IMR-90 (cell line): ENCODE data around the gene NRSN1. TPM values are rescaled to one million over a fixed set of nuclear protein-coding genes. Genes with fewer than 3 reads are reported as not detected.

Experiments
- ATAC-seq: fragments of 200-7000 bp; cut with Tn5 transposase; 2 replicates; pipeline ENCODE4 v1.9.1; 2020; ENCODE audit warnings: low read depth, mild to moderate bottlenecking, moderate library complexity
- BruUV-seq: library from RNA; stranded (reverse); fragments of 400-500 nt; replicated peaks from 2 replicates; lab custom pipeline; 2021; lab: Mats Ljungman, UMichigan
- CTCF ChIA-PET: fragments of 300-600 bp; formaldehyde crosslinking; extraction: SDS; loops from one replicate; lab custom pipeline; 2021; ENCODE audit warnings: antibody characterized with exemption; lab: Yijun Ruan, JAX
- POLR2A ChIA-PET: fragments of 300-600 bp; sonication (Branson Sonifier 250); formaldehyde crosslinking; loops from one replicate; lab custom pipeline; 2022; ENCODE audit warnings: antibody characterized with exemption; ENCODE audit not compliant: unreplicated experiment; lab: Charles Lee
- DNase-seq: peaks from one replicate; pipeline ENCODE4 v3.0.0; 2013
- H2AFZ ChIP-seq: replicated peaks from 2 replicates; pipeline ENCODE3; 2013; ENCODE audit warnings: low read length, mild to moderate bottlenecking; ENCODE audit not compliant: poor library complexity
- H2AK5ac ChIP-seq: 2 replicates; pipeline ENCODE4 v1.6.1; 2013; ENCODE audit warnings: low read depth, low read length, inconsistent platforms
- H2AK9ac ChIP-seq: replicated peaks from 2 replicates; pipeline ENCODE3; 2013; ENCODE audit warnings: mild to moderate bottlenecking, low read depth, low read length, moderate library complexity; ENCODE audit not compliant: poor library complexity
- H2BK120ac ChIP-seq: 2 replicates; pipeline ENCODE4 v1.6.1; 2013; ENCODE audit warnings: low read depth, low read length, inconsistent platforms
- H2BK15ac ChIP-seq: 3 replicates; pipeline ENCODE4 v1.6.1; 2013; ENCODE audit warnings: low read depth, low read length, inconsistent platforms
- H2BK20ac ChIP-seq: 2 replicates; pipeline ENCODE4 v1.6.1; 2013; ENCODE audit warnings: low read depth, mild to moderate bottlenecking, inconsistent platforms, low read length, moderate library complexity
- H2BK5ac ChIP-seq: 2 replicates; pipeline ENCODE4 v1.6.1; 2013; ENCODE audit warnings: mild to moderate bottlenecking, low read depth, low read length, inconsistent platforms; ENCODE audit not compliant: poor library complexity, severe bottlenecking
- H3K14ac ChIP-seq: replicated peaks from 2 replicates; pipeline ENCODE4 v1.6.1; 2013; ENCODE audit warnings: low read depth, low read length, inconsistent platforms
- H3K18ac ChIP-seq: 2 replicates; pipeline ENCODE4 v1.6.1; 2013; ENCODE audit warnings: low read depth, low read length, control low read depth
- H3K23ac ChIP-seq: 2 replicates; pipeline ENCODE4 v1.6.1; 2013; ENCODE audit warnings: low read depth, low read length, inconsistent platforms
- H3K27ac ChIP-seq: 2 replicates; pipeline ENCODE4 v1.5.1; 2013; ENCODE audit warnings: mild to moderate bottlenecking, control low read depth, low read length; ENCODE audit not compliant: insufficient read depth
- H3K27me3 ChIP-seq: 2 replicates; pipeline ENCODE4 v1.6.1; 2013; ENCODE audit warnings: low read length; ENCODE audit not compliant: control insufficient read depth, insufficient read depth
- H3K36me3 ChIP-seq: 2 replicates; pipeline ENCODE4 v1.6.1; 2013; ENCODE audit warnings: low read length, mixed read lengths; ENCODE audit not compliant: control insufficient read depth, insufficient read depth
- H3K4ac ChIP-seq: 2 replicates; pipeline ENCODE4 v1.6.1; 2013; ENCODE audit warnings: low read depth, low read length, inconsistent platforms
- H3K4me1 ChIP-seq: 2 replicates; pipeline ENCODE4 v1.6.1; 2013; ENCODE audit warnings: low read length, mixed read lengths; ENCODE audit not compliant: control insufficient read depth, insufficient read depth
- H3K4me2 ChIP-seq: 2 replicates; pipeline ENCODE4 v1.6.1; 2013; ENCODE audit warnings: low read depth, mild to moderate bottlenecking, control low read depth, low read length, moderate library complexity
- H3K4me3 ChIP-seq: 2 replicates; pipeline ENCODE4 v1.5.1; 2013; ENCODE audit warnings: low read depth, mild to moderate bottlenecking, control low read depth, low read length, moderate library complexity; ENCODE audit not compliant: insufficient read depth
- H3K56ac ChIP-seq: 2 replicates; pipeline ENCODE4 v1.6.1; 2013; ENCODE audit warnings: low read length, inconsistent platforms; ENCODE audit not compliant: insufficient read depth; ENCODE audit errors: extremely low read depth
- H3K79me1 ChIP-seq, 2 experiments: 2 replicates each; pipeline ENCODE4 v1.6.1; 2013; ENCODE audit warnings: low read length in 2 of 2, inconsistent platforms in 1 of 2, low read depth in 1 of 2
- H3K9ac ChIP-seq: 2 replicates; pipeline ENCODE4 v1.6.1; 2013; ENCODE audit warnings: low read depth, low read length, control low read depth
- H3K9me1 ChIP-seq: 2 replicates; pipeline ENCODE4 v1.6.1; 2013; ENCODE audit warnings: low read length, inconsistent platforms; ENCODE audit not compliant: insufficient read depth
- H3K9me3 ChIP-seq: 2 replicates; pipeline ENCODE4 v1.6.1; 2013; ENCODE audit warnings: low read length; ENCODE audit not compliant: control insufficient read depth, insufficient read depth
- H4K20me1 ChIP-seq: 2 replicates; pipeline ENCODE4 v1.6.1; 2013; ENCODE audit warnings: low read length, inconsistent platforms; ENCODE audit not compliant: insufficient read depth
- H4K5ac ChIP-seq: 2 replicates; pipeline ENCODE4 v1.6.1; 2013; ENCODE audit warnings: mild to moderate bottlenecking, low read depth, low read length, control low read depth
- H4K8ac ChIP-seq, 2 experiments: 2 replicates each; pipeline ENCODE4 v1.6.1; 2013; ENCODE audit warnings: low read depth in 2 of 2, low read length in 2 of 2, control low read depth in 1 of 2, inconsistent platforms in 1 of 2
- H4K91ac ChIP-seq: 2 replicates; pipeline ENCODE4 v1.6.1; 2013; ENCODE audit warnings: low read depth, low read length, inconsistent platforms; ENCODE audit not compliant: insufficient read depth
- CEBPB ChIP-seq: IDR thresholded peaks from 2 replicates; pipeline ENCODE4 v1.6.1; 2012; ENCODE audit warnings: low read depth, low read length, improper control_type of control experiment
- MAZ ChIP-seq: IDR thresholded peaks from 2 replicates; pipeline ENCODE4 v1.6.1; 2012; ENCODE audit warnings: low read depth, mild to moderate bottlenecking, low read length, improper control_type of control experiment, moderate library complexity, borderline replicate concordance
- RFX5 ChIP-seq: IDR thresholded peaks from 2 replicates; pipeline ENCODE4 v1.8.0; 2012; ENCODE audit warnings: low read depth, mild to moderate bottlenecking, low read length, moderate library complexity
- dilution Hi-C: fragments of 300-500 bp; cut with HindIII; formaldehyde crosslinking; loops from one replicate; pipeline ENCODE4 v1.14.3; 2018; ENCODE audit warnings: low sequenced_read_pairs; ENCODE audit not compliant: unreplicated experiment
- in situ Hi-C: fragments of 300-500 bp; cut with MboI; formaldehyde crosslinking; loops from 3 replicates; pipeline ENCODE4 v1.14.3; 2019; ENCODE audit warnings: low sequenced_read_pairs, inconsistent platforms, mixed read lengths
- intact Hi-C: fragments of 100-400 bp; cut with micrococcal nuclease; formaldehyde crosslinking; loops from 2 replicates; pipeline ENCODE4 v1.10.0; 2022
- polyA plus RNA-seq, 3 experiments: library from polyadenylated mRNA; depleted of rRNA; stranded (reverse); fragments of >200 nt; gene quantifications; 2 replicates each; pipeline ENCODE4 v1.2.3, GENCODE V29; 2012; ENCODE audit warnings: low replicate concordance in 1 of 3
- total RNA-seq: library from RNA; depleted of rRNA; stranded (reverse); fragments of >200 nt; gene quantifications from 2 replicates; pipeline ENCODE4 v1.2.3, GENCODE V29; 2012

The NRSN1 gene
- total and polyA plus RNA-seq, 2 of the 4 experiments (the other 2 are of a cell fraction) = not detected

GRCh38 chr6:24149296-24149695, 23.3 kb downstream of the NRSN1 start:
- H2BK120ac ChIP-seq = no peak overlapping the region
- H3K9me1 ChIP-seq = no peaks in the 10 kb centered on the region
- no peak overlapping the region for H3K4ac ChIP-seq
- no peak overlapping the region for H2BK15ac ChIP-seq
- H3K27me3 ChIP-seq = no peaks in the 10 kb centered on the region
- no peak overlapping the region for H4K5ac ChIP-seq
- H4K20me1 ChIP-seq = no peaks in the 10 kb centered on the region
- no peak overlapping the region for H3K14ac ChIP-seq
- no peak overlapping the region for H3K23ac ChIP-seq
- TF ChIP-seq CEBPB = no peak
- no peak for TF ChIP-seq RFX5
- no peak for TF ChIP-seq MAZ
- no peak overlapping the region for H4K91ac ChIP-seq
- ATAC-seq (no peak), DNase-seq (no peak)
- dilution Hi-C loops (no loop called here), in situ Hi-C loops (no loop called here), intact Hi-C loops (no loop called here)
- no peak overlapping the region for H4K8ac ChIP-seq
- no peak overlapping the region for H3K4me2 ChIP-seq
- no peak overlapping the region for H3K4me3 ChIP-seq
- H3K36me3 ChIP-seq = no peaks in the 10 kb centered on the region
- H2BK20ac ChIP-seq = no peak overlapping the region
- no peak overlapping the region for H3K56ac ChIP-seq
- no peak overlapping the region for H2AK9ac ChIP-seq
- H3K9ac ChIP-seq = no peak overlapping the region
- no peak overlapping the region for H3K27ac ChIP-seq
- BruUV-seq = no TSS peak
- H3K18ac ChIP-seq = no peak overlapping the region
- no peak overlapping the region for H2BK5ac ChIP-seq
- CTCF ChIA-PET = interaction anchor here (0.7 kb wide), 1 partner anchor 9 kb away, joined by 3 read pairs; no protein-coding TSS in a partner anchor
- POLR2A ChIA-PET = no interaction called here
- H3K79me1 ChIP-seq = no peaks in the 10 kb centered on the region
- H2AFZ ChIP-seq = no peak overlapping the region
- no peaks in the 10 kb centered on the region for H3K4me1 ChIP-seq
- peaks cover 11% of the 10 kb centered on the region; the same call in 1 of the 2 replicates for H3K9me3 ChIP-seq
- no peak overlapping the region for H2AK5ac ChIP-seq
